ENCODE results near the gene C16orf96. TPM values are rescaled to one million over a fixed set of nuclear protein-coding genes. Genes with fewer than 3 reads are reported as not detected.

C16orf96 gene
- total and polyA plus RNA-seq, 2 donors from 2014 or later = 0.13 to 0.16 TPM

DNA sequence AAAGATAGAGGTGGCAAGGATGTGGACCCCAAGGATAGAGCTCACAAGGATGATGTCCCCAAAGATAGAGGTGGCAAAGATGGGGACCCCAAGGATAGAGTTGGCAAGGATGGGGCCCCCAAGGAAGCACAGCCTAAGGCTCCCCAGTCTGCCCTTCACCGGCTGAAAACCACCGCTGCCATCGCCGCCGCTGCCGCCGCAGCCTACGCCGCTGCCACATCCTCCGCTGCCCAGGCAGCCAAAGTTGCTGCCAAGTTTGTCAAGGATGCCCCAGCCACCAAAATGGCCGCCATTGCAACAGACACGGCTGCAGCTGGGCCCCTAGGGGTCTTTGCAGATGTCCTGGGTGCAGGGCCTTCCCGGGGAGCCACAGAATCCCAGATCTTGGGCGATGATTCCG lies 19.9 kb downstream of the C16orf96 start:
- TF ChIP-seq, protein P1, sequence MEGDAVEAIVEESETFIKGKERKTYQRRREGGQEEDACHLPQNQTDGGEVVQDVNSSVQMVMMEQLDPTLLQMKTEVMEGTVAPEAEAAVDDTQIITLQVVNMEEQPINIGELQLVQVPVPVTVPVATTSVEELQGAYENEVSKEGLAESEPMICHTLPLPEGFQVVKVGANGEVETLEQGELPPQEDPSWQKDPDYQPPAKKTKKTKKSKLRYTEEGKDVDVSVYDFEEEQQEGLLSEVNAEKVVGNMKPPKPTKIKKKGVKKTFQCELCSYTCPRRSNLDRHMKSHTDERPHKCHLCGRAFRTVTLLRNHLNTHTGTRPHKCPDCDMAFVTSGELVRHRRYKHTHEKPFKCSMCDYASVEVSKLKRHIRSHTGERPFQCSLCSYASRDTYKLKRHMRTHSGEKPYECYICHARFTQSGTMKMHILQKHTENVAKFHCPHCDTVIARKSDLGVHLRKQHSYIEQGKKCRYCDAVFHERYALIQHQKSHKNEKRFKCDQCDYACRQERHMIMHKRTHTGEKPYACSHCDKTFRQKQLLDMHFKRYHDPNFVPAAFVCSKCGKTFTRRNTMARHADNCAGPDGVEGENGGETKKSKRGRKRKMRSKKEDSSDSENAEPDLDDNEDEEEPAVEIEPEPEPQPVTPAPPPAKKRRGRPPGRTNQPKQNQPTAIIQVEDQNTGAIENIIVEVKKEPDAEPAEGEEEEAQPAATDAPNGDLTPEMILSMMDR (IDR thresholded peaks at IDR 0.05; ENCODE audit: borderline replicate concordance, extremely low read depth, insufficient read depth) = no peak

DNA sequence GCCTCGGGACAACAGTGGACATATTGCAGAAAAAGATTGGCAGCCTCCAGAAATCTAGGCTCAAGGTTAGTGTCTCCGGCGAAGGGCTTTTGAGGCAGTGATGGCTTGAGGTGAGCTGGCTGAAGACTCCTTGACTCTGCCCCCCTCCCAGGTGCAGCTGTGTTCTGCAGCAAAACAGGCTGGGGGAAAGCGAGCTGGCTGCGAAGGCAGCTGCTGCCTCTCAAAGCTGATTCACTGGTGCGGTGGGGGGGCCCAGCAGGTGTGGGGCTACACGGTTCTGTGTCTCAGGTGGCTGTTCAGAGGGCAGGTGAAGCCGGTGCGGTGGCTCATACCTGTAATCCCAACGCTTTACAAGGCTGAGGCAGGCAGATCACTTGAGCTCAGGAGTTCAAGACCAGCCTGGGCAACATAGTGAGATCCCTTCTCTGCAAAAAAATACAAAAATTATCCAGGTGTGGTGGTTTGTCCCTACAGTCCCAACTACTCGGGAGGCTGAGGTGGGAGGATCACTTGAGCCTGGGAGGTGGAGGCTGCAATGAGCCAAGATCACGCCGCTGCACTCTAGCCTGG lies 22.9 kb downstream of the C16orf96 start:
- intact Hi-C loops (cut with DNase I) = no loop called here
- TF ChIP-seq, protein P1 (IDR thresholded peaks at IDR 0.05; ENCODE audit: borderline replicate concordance, extremely low read depth, insufficient read depth) = no peak
- no peak for DNase-seq
- Histone ChIP-seq H3K9ac (ENCODE audit: low read length in 3 of 3) (no peak overlapping the region), H3K4me1 (ENCODE audit: control insufficient read depth in 2 of 3, insufficient read depth in 2 of 3, low read depth in 1 of 3, low read length in 3 of 3) (no peaks in the 10 kb centered on the region), H3K4me3 (ENCODE audit: low read length in 3 of 3) (no peak overlapping the region), H3K27me3 (ENCODE audit: control insufficient read depth, insufficient read depth, low read length) (no peaks in the 10 kb centered on the region), H3K9me3 (ENCODE audit: control insufficient read depth in 2 of 3, insufficient read depth in 1 of 3, low read length in 3 of 3) (no peaks in the 10 kb centered on the region), H3K27ac (ENCODE audit: low read depth in 2 of 2, low read length in 2 of 2) (no peak overlapping the region), H3K36me3 (ENCODE audit: control insufficient read depth in 2 of 3, insufficient read depth in 3 of 3, low read length in 3 of 3) (no peaks in the 10 kb centered on the region)
- FAIRE-seq = no peak

More for the DNA sequence above, 19.9 kb downstream of the C16orf96 start:
- FAIRE-seq (no peak), DNase-seq (no peak)
- Histone ChIP-seq H3K4me1 (ENCODE audit: control insufficient read depth in 2 of 3, insufficient read depth in 2 of 3, low read depth in 1 of 3, low read length in 3 of 3) (no peaks in the 10 kb centered on the region), H3K4me3 (ENCODE audit: low read length in 3 of 3) (no peak overlapping the region), H3K9ac (ENCODE audit: low read length in 3 of 3) (no peak overlapping the region), H3K27me3 (ENCODE audit: control insufficient read depth, insufficient read depth, low read length) (no peaks in the 10 kb centered on the region), H3K36me3 (ENCODE audit: control insufficient read depth in 2 of 3, insufficient read depth in 3 of 3, low read length in 3 of 3) (no peaks in the 10 kb centered on the region), H3K9me3 (ENCODE audit: control insufficient read depth in 2 of 3, insufficient read depth in 1 of 3, low read length in 3 of 3) (no peaks in the 10 kb centered on the region), H3K27ac (ENCODE audit: low read depth in 2 of 2, low read length in 2 of 2) (no peak overlapping the region)
- intact Hi-C loops (cut with DNase I) = no loop called here

DNA sequence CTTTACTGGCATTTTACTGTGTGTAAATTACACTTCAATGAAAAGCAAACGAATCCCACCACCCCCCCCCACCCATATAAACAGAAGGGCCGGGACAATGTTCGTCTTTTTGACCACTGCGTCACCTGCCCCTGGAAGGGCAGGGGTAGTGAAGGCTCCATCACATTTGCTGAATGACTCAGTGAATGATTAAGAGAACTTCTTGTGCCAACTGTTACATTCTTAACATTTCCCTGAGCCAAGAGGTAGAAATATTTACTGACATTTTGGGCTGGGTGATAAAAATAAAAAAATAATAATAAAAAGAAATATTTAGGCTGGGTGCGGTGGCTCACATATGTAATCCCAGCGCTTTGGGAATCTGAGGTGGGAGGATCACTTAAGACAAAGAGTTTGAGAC lies 24.1 kb downstream of the C16orf96 start:
- TF ChIP-seq, protein P1 (IDR thresholded peaks at IDR 0.05; ENCODE audit: borderline replicate concordance, extremely low read depth, insufficient read depth) = no peak
- no peak for DNase-seq
- H3K9ac ChIP-seq (ENCODE audit: low read length in 3 of 3) = no peak overlapping the region
- intact Hi-C loops (cut with DNase I) = no loop called here
- no peaks in the 10 kb centered on the region for H3K36me3 ChIP-seq (ENCODE audit: control insufficient read depth in 2 of 3, insufficient read depth in 3 of 3, low read length in 3 of 3)
- no peaks in the 10 kb centered on the region for H3K27me3 ChIP-seq (ENCODE audit: control insufficient read depth, insufficient read depth, low read length)
- H3K27ac ChIP-seq (ENCODE audit: low read depth in 2 of 2, low read length in 2 of 2) = no peak overlapping the region
- no peaks in the 10 kb centered on the region for H3K9me3 ChIP-seq (ENCODE audit: control insufficient read depth in 2 of 3, insufficient read depth in 1 of 3, low read length in 3 of 3)
- H3K4me3 ChIP-seq (ENCODE audit: low read length in 3 of 3) = no peak overlapping the region
- FAIRE-seq = no peak
- no peaks in the 10 kb centered on the region for H3K4me1 ChIP-seq (ENCODE audit: control insufficient read depth in 2 of 3, insufficient read depth in 2 of 3, low read depth in 1 of 3, low read length in 3 of 3)

DNA sequence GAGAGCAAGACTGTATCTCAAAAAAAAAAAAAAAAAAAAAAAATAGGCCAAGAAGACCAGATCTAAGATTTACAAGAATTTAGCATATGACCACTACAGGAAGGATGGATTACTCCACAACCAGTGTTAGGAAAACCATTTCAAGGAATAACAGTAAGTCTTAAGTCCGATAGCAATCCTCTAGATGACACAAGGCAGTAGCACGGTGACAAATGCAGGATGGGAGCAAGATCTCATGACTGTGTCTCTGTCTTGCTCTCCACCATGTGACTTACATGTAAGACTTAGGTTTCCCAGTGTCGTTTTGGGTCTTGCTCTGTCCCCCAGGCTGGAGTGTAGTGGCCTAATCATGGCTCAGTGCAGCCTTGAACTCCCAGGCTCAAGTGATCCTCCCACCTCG lies 27.8 kb downstream of the C16orf96 start:
- no peak for DNase-seq
- Histone ChIP-seq H3K27me3 (ENCODE audit: control insufficient read depth, insufficient read depth, low read length) (no peaks in the 10 kb centered on the region), H3K36me3 (ENCODE audit: control insufficient read depth in 2 of 3, insufficient read depth in 3 of 3, low read length in 3 of 3) (no peaks in the 10 kb centered on the region), H3K4me1 (ENCODE audit: control insufficient read depth in 2 of 3, insufficient read depth in 2 of 3, low read depth in 1 of 3, low read length in 3 of 3) (no peaks in the 10 kb centered on the region), H3K9ac (ENCODE audit: low read length in 3 of 3) (no peak overlapping the region), H3K9me3 (ENCODE audit: control insufficient read depth in 2 of 3, insufficient read depth in 1 of 3, low read length in 3 of 3) (peaks cover 0 to 5% (median 0%) of the 10 kb centered on the region in 3 donors), H3K27ac (ENCODE audit: low read depth in 2 of 2, low read length in 2 of 2) (no peak overlapping the region), H3K4me3 (ENCODE audit: low read length in 3 of 3) (no peak overlapping the region)
- TF ChIP-seq, protein P1 (IDR thresholded peaks at IDR 0.05; ENCODE audit: borderline replicate concordance, extremely low read depth, insufficient read depth) = no peak
- intact Hi-C loops (cut with DNase I) = no loop called here
- no peak for FAIRE-seq
